Caco-2 (cell line): ENCODE data around the gene CHKB. TPM values are rescaled to one million over a fixed set of nuclear protein-coding genes. Genes with fewer than 3 reads are reported as not detected.

Experiments
- BruUV-seq: library from RNA; stranded (reverse); fragments of 400-500 nt; replicated peaks from 2 replicates; lab custom pipeline; 2021; lab: Mats Ljungman, UMichigan
- CTCF ChIA-PET: fragments of 300-600 bp; sonication (Branson Sonifier 250); formaldehyde crosslinking; loops from one replicate; lab custom pipeline; 2022; ENCODE audit warnings: antibody characterized with exemption; lab: Charles Lee
- POLR2A ChIA-PET: fragments of 300-600 bp; sonication (Branson Sonifier 250); formaldehyde crosslinking; loops from one replicate; lab custom pipeline; 2022; ENCODE audit warnings: antibody characterized with exemption; lab: Charles Lee
- DNase-seq, 2 experiments: peaks; one replicate each; pipeline versions ENCODE4 v3.0.0 to v3.0.0-alpha.2; 2020 to 2022
- H3K27me3 ChIP-seq: replicated peaks from 2 replicates; pipeline ENCODE4 v1.6.0; 2011; ENCODE audit warnings: low read length; ENCODE audit not compliant: control insufficient read depth, insufficient read depth
- H3K36me3 ChIP-seq: 2 replicates; pipeline ENCODE4 v1.5.1; 2011; ENCODE audit warnings: low read length; ENCODE audit not compliant: control insufficient read depth, insufficient read depth
- H3K4me1 ChIP-seq: fragments of 250-450 bp; sonication (Bioruptor Pico); 2 replicates; pipeline ENCODE4 v1.5.1; 2020; ENCODE audit warnings: mild to moderate bottlenecking
- H3K4me3 ChIP-seq: 2 replicates; pipeline ENCODE4 v1.5.1; 2011; ENCODE audit warnings: low read depth, mild to moderate bottlenecking, control low read depth, low read length
- H3K9me3 ChIP-seq: fragments of 250-450 bp; sonication (Bioruptor Pico); 2 replicates; pipeline ENCODE4 v1.5.1; 2020; ENCODE audit warnings: mild to moderate bottlenecking, moderate library complexity
- H3K27ac Mint-ChIP-seq: one replicate; pipeline ENCODE4 v1.8.0; 2022; ENCODE audit warnings: mixed read lengths; ENCODE audit not compliant: unreplicated experiment
- H3K27me3 Mint-ChIP-seq: one replicate; pipeline ENCODE4 v1.8.0; 2022; ENCODE audit warnings: mixed read lengths; ENCODE audit not compliant: insufficient read depth, unreplicated experiment
- H3K36me3 Mint-ChIP-seq: one replicate; pipeline ENCODE4 v1.8.0; 2022; ENCODE audit warnings: mild to moderate bottlenecking, mixed read lengths; ENCODE audit not compliant: insufficient read depth, unreplicated experiment
- H3K4me1 Mint-ChIP-seq: one replicate; pipeline ENCODE4 v1.8.0; 2022; ENCODE audit warnings: low read depth, mixed read lengths; ENCODE audit not compliant: unreplicated experiment
- H3K4me3 Mint-ChIP-seq: one replicate; pipeline ENCODE4 v1.8.0; 2022; ENCODE audit warnings: mild to moderate bottlenecking, moderate library complexity, mixed read lengths; ENCODE audit not compliant: unreplicated experiment
- H3K9me3 Mint-ChIP-seq: one replicate; pipeline ENCODE4 v1.8.0; 2022; ENCODE audit warnings: mixed read lengths; ENCODE audit not compliant: unreplicated experiment
- intact Hi-C: fragments of 100-400 bp; cut with micrococcal nuclease; formaldehyde crosslinking; loops from one replicate; pipeline ENCODE4 v1.10.0; 2022; ENCODE audit not compliant: unreplicated experiment
- total RNA-seq: library from RNA; stranded (reverse); gene quantifications from 2 replicates; pipeline ENCODE4 v1.2.3, GENCODE V29; 2022
- TF ChIP-seq, protein P1 (sequence below), 2 experiments: fragments of 200-600 bp in 1 of 2; IDR thresholded peaks; 1 replicate in 1 of 2; 2 replicates in 1 of 2; pipeline versions ENCODE4 v1.5.1 to v1.8.0; 2011 to 2022; ENCODE audit warnings: antibody characterized with exemption in 1 of 2, control low read depth in 1 of 2, inconsistent platforms in 1 of 2, low read depth in 1 of 2, low read length in 1 of 2, mild to moderate bottlenecking in 1 of 2, moderate library complexity in 1 of 2; ENCODE audit not compliant: insufficient read depth in 1 of 2, severe bottlenecking in 1 of 2, unreplicated experiment in 1 of 2

Gene CHKB
- total RNA-seq, 1 experiment from 2014 or later = 43.3 TPM

DNA sequence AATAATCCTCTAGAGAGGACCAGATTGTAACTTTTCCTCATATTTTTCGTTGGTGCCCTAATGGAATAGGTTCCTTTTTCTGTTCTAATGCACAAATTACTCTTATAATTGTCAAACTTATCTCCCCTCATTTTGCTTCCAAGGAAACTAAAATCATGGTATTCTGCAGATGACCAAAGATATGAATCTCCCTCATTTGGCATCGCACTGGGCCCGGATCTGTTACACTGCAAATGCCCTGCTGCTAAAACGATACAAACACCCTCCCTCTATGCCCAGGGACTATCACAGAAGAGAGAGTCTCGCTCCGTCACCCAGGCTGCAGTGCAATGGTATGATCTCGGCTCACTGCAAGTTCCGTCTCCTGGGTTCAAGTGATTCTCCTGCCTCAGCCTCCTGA lies 29.3 kb downstream of the CHKB start:
- CTCF ChIA-PET = interaction anchor here (0.7 kb wide), 1 partner anchor 110 kb away, joined by 3 read pairs; no protein-coding TSS in a partner anchor
- H3K27me3 ChIP-seq = no peaks in the 10 kb centered on the region
- BruUV-seq = no TSS peak
- no peak overlapping the region for H3K4me3 Mint-ChIP-seq
- intact Hi-C loops = no loop called here
- H3K9me3 Mint-ChIP-seq = no peaks in the 10 kb centered on the region
- no peak overlapping the region for H3K27ac Mint-ChIP-seq
- H3K4me3 ChIP-seq = no peak overlapping the region
- H3K36me3 Mint-ChIP-seq = no peaks in the 10 kb centered on the region
- TF ChIP-seq, protein P1, sequence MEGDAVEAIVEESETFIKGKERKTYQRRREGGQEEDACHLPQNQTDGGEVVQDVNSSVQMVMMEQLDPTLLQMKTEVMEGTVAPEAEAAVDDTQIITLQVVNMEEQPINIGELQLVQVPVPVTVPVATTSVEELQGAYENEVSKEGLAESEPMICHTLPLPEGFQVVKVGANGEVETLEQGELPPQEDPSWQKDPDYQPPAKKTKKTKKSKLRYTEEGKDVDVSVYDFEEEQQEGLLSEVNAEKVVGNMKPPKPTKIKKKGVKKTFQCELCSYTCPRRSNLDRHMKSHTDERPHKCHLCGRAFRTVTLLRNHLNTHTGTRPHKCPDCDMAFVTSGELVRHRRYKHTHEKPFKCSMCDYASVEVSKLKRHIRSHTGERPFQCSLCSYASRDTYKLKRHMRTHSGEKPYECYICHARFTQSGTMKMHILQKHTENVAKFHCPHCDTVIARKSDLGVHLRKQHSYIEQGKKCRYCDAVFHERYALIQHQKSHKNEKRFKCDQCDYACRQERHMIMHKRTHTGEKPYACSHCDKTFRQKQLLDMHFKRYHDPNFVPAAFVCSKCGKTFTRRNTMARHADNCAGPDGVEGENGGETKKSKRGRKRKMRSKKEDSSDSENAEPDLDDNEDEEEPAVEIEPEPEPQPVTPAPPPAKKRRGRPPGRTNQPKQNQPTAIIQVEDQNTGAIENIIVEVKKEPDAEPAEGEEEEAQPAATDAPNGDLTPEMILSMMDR (IDR thresholded peaks at IDR 0.05; ENCODE audit: insufficient read depth in 1 of 2, low read depth in 1 of 2, low read length in 1 of 2, severe bottlenecking in 1 of 2, unreplicated experiment in 1 of 2) = no peak
- POLR2A ChIA-PET = no interaction called here
- no peaks in the 10 kb centered on the region for H3K4me1 ChIP-seq
- H3K9me3 ChIP-seq = no peaks in the 10 kb centered on the region
- no peaks in the 10 kb centered on the region for H3K36me3 ChIP-seq
- no peak for DNase-seq
- no peaks in the 10 kb centered on the region for H3K27me3 Mint-ChIP-seq
- H3K4me1 Mint-ChIP-seq = peaks cover 6% of the 10 kb centered on the region

DNA sequence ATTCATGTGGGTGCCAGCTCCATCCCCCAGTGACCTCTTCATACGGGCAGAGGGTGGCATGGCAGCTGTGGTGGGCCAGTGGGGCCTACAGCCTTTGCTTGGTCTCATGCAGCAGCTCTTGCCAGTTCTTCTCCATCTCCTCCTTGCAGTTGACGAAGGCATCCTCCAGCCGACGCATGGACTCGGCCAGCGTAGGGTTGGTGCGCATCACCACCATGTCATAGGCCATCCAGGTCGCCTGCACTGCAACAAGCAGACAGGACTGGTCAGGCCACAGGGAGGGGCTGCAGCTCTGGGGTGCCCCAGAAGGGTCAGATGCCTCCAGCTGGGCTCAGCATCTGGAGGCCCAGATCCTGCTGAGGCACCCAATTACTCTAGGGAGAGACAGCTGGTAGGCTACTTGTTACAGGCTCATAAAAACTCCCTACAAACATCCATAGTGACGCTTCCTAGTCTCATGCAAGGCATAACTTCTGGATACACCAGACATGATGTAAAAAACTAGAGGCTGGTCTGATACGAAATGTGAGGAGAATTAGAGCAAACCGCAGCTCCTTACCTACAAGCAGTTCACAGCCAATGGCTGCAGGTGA lies 31.4 kb downstream of the CHKB start:
- H3K4me3 Mint-ChIP-seq = no peak overlapping the region
- POLR2A ChIA-PET = interaction anchor here (1.2 kb wide), 1 partner anchor 26 kb away, joined by 3 read pairs; the partner anchor contains the start of gene SCO2
- no TSS peak for BruUV-seq
- no peak overlapping the region for H3K4me3 ChIP-seq
- no peaks in the 10 kb centered on the region for H3K27me3 ChIP-seq
- H3K36me3 ChIP-seq = no peaks in the 10 kb centered on the region
- H3K27ac Mint-ChIP-seq = no peak overlapping the region
- H3K27me3 Mint-ChIP-seq = no peaks in the 10 kb centered on the region
- H3K4me1 ChIP-seq = no peaks in the 10 kb centered on the region
- CTCF ChIA-PET = interaction anchor here (0.7 kb wide), 1 partner anchor 157 kb away, joined by 3 read pairs; no protein-coding TSS in a partner anchor
- no peak for DNase-seq
- H3K4me1 Mint-ChIP-seq = peaks cover 6% of the 10 kb centered on the region
- TF ChIP-seq, protein P1 (IDR thresholded peaks at IDR 0.05; ENCODE audit: insufficient read depth in 1 of 2, low read depth in 1 of 2, low read length in 1 of 2, severe bottlenecking in 1 of 2, unreplicated experiment in 1 of 2) = no peak
- intact Hi-C loops = no loop called here
- no peaks in the 10 kb centered on the region for H3K9me3 Mint-ChIP-seq
- no peaks in the 10 kb centered on the region for H3K36me3 Mint-ChIP-seq
- H3K9me3 ChIP-seq = no peaks in the 10 kb centered on the region

DNA sequence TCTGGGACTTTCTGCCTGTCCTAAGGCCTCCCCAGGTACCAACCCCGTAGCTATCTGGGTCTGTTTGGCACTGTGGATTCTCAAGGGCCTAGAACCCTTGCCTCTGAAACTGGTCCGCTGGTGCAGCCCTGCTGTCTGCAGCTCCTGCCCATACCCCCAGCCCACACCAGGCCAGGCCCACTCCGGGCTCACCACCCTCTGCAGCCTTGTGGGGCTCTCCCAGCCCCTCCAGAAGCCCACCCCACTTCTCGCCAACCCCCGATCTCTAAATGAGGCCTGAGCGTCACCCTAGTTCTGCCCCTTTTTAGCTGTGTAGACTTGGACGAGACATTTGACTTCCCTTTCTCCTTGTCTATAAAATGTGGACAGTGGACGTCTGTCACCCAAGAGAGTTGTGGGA lies 32.3 kb downstream of the CHKB start:
- intact Hi-C loops = no loop called here
- POLR2A ChIA-PET = interaction anchor here (1.2 kb wide), 1 partner anchor 25 kb away, joined by 3 read pairs; the partner anchor contains the start of gene SCO2
- H3K4me3 Mint-ChIP-seq = no peak overlapping the region
- CTCF ChIA-PET = no interaction called here
- no peaks in the 10 kb centered on the region for H3K27me3 Mint-ChIP-seq
- no peaks in the 10 kb centered on the region for H3K27me3 ChIP-seq
- TF ChIP-seq, protein P1 (IDR thresholded peaks at IDR 0.05; ENCODE audit: insufficient read depth in 1 of 2, low read depth in 1 of 2, low read length in 1 of 2, severe bottlenecking in 1 of 2, unreplicated experiment in 1 of 2) = no peak
- H3K4me1 ChIP-seq = no peaks in the 10 kb centered on the region
- no peaks in the 10 kb centered on the region for H3K9me3 ChIP-seq
- DNase-seq = no peak
- H3K9me3 Mint-ChIP-seq = no peaks in the 10 kb centered on the region
- H3K36me3 ChIP-seq = no peaks in the 10 kb centered on the region
- peaks cover 6% of the 10 kb centered on the region for H3K4me1 Mint-ChIP-seq
- H3K4me3 ChIP-seq = no peak overlapping the region
- no peaks in the 10 kb centered on the region for H3K36me3 Mint-ChIP-seq
- BruUV-seq = no TSS peak
- H3K27ac Mint-ChIP-seq = no peak overlapping the region
